Parathyroid adenoma (tissue), 2 donors: Measurements from ENCODE around the gene RASAL1.

Experiments
- H2AFZ ChIP-seq: fragments of 300-600 bp; sonication (generic); one replicate; pipeline ENCODE4 v1.7.0; 2017; ENCODE audit warnings: antibody characterized with exemption, mild to moderate bottlenecking
- H3K27ac ChIP-seq: fragments of 300-600 bp; sonication (generic); one replicate; pipeline ENCODE4 v1.7.0; 2017
- H3K27me3 ChIP-seq: fragments of 300-600 bp; sonication (generic); one replicate; pipeline ENCODE4 v1.7.0; 2017; ENCODE audit warnings: low read length; ENCODE audit not compliant: control insufficient read depth, insufficient read depth
- H3K36me3 ChIP-seq: fragments of 300-600 bp; sonication (generic); one replicate; pipeline ENCODE4 v1.7.0; 2017; ENCODE audit warnings: low read length; ENCODE audit not compliant: control insufficient read depth, insufficient read depth
- H3K4me1 ChIP-seq: fragments of 300-600 bp; sonication (generic); one replicate; pipeline ENCODE4 v1.7.0; 2017; ENCODE audit warnings: control low read depth
- H3K4me2 ChIP-seq: fragments of 300-600 bp; sonication (generic); one replicate; pipeline ENCODE4 v1.7.0; 2017; ENCODE audit warnings: low read length
- H3K4me3 ChIP-seq: fragments of 300-600 bp; sonication (generic); one replicate; pipeline ENCODE4 v1.7.0; 2017; ENCODE audit warnings: low read depth, low read length
- H3K79me2 ChIP-seq: fragments of 300-600 bp; sonication (generic); one replicate; pipeline ENCODE4 v1.7.0; 2017; ENCODE audit warnings: control low read depth
- H3K9ac ChIP-seq: fragments of 300-600 bp; sonication (generic); one replicate; pipeline ENCODE4 v1.7.0; 2017; ENCODE audit warnings: mild to moderate bottlenecking
- H3K9me3 ChIP-seq: fragments of 300-600 bp; sonication (generic); one replicate; pipeline ENCODE4 v1.7.0; 2017; ENCODE audit warnings: low read length; ENCODE audit not compliant: control insufficient read depth
- CTCF ChIP-seq: fragments of 300-600 bp; sonication (generic); IDR thresholded peaks from one replicate; pipeline ENCODE4 v1.7.0; 2017; ENCODE audit warnings: antibody characterized with exemption, mild to moderate bottlenecking
- donor health status: primary hyperparathyroidism.

Gene RASAL1

GRCh38 chr12:113162102-113163029, 26.8 kb upstream of the RASAL1 start:
- no peak overlapping the region for H3K9ac ChIP-seq
- no peak overlapping the region for H3K4me2 ChIP-seq
- H3K27ac ChIP-seq: no peak overlapping the region
- H3K36me3 ChIP-seq: no peaks in the 10 kb centered on the region
- H3K4me3 ChIP-seq: no peak overlapping the region
- H3K9me3 ChIP-seq: no peaks in the 10 kb centered on the region
- no peaks in the 10 kb centered on the region for H3K79me2 ChIP-seq
- H3K4me1 ChIP-seq: peaks cover under 1% of the 10 kb centered on the region
- TF ChIP-seq CTCF: no peak
- H3K27me3 ChIP-seq: no peaks in the 10 kb centered on the region
- H2AFZ ChIP-seq: no peak overlapping the region

- H3K4me3 ChIP-seq: no peak overlapping the region
- H3K4me2 ChIP-seq: no peak overlapping the region
- H3K9ac ChIP-seq: no peak overlapping the region
- H3K4me1 ChIP-seq: no peaks in the 10 kb centered on the region
- H3K27me3 ChIP-seq: no peaks in the 10 kb centered on the region
- TF ChIP-seq CTCF: no peak
- H3K36me3 ChIP-seq: no peaks in the 10 kb centered on the region
- H3K9me3 ChIP-seq: no peaks in the 10 kb centered on the region
- H3K27ac ChIP-seq: no peak overlapping the region
- no peak overlapping the region for H2AFZ ChIP-seq
- H3K79me2 ChIP-seq: no peaks in the 10 kb centered on the region
Measured at GRCh38 chr12:113161415-113162016, 26.0 kb upstream of the RASAL1 start.

GRCh38 chr12:113159937-113160336, 24.4 kb upstream of the RASAL1 start:
- Histone ChIP-seq H3K9me3 (no peaks in the 10 kb centered on the region), H3K79me2 (no peaks in the 10 kb centered on the region), H3K4me1 (no peaks in the 10 kb centered on the region), H2AFZ (no peak overlapping the region), H3K9ac (no peak overlapping the region), H3K27ac (no peak overlapping the region), H3K4me2 (no peak overlapping the region), H3K4me3 (no peak overlapping the region), H3K36me3 (no peaks in the 10 kb centered on the region), H3K27me3 (no peaks in the 10 kb centered on the region)
- TF ChIP-seq CTCF: no peak

GRCh38 chr12:113158439-113159203, 23.1 kb upstream of the RASAL1 start:
- Histone ChIP-seq H3K36me3 (no peaks in the 10 kb centered on the region), H3K79me2 (no peaks in the 10 kb centered on the region), H3K27ac (no peak overlapping the region), H3K4me1 (no peaks in the 10 kb centered on the region), H3K4me2 (no peak overlapping the region), H3K9ac (no peak overlapping the region), H3K27me3 (no peaks in the 10 kb centered on the region), H3K4me3 (no peak overlapping the region), H3K9me3 (no peaks in the 10 kb centered on the region), H2AFZ (no peak overlapping the region)
- no peak for TF ChIP-seq CTCF
